K562 (cell line): ENCODE results near the gene TMEM154. TPM values are rescaled to one million over a fixed set of nuclear protein-coding genes. Genes with fewer than 3 reads are reported as not detected.

Experiments
- BDP1 ChIP-seq: IDR thresholded peaks from 3 replicates; pipeline ENCODE4 v1.6.1; 2011; ENCODE audit not compliant: insufficient read length, insufficient read depth
- E2F8 ChIP-seq: fragments of 450-650 bp; IDR thresholded peaks from 2 replicates; pipeline ENCODE4 v1.7.1; 2018; ENCODE audit warnings: mild to moderate bottlenecking, low read depth; ENCODE audit not compliant: partially characterized antibody
- EHMT2 ChIP-seq: fragments of 450-650 bp; IDR thresholded peaks from 2 replicates; pipeline ENCODE4 v1.6.1; 2018; ENCODE audit warnings: antibody characterized with exemption
- HOXB6 ChIP-seq: fragments of 250-450 bp; sonication (Bioruptor Pico); IDR thresholded peaks from 2 replicates; pipeline ENCODE4 v1.5.1; 2022; ENCODE audit warnings: mild to moderate bottlenecking, borderline replicate concordance
- MAFF ChIP-seq: IDR thresholded peaks from 2 replicates; pipeline ENCODE4 v1.6.1; 2012; ENCODE audit warnings: low read length, improper control_type of control experiment
- MAFK ChIP-seq: IDR thresholded peaks from 2 replicates; pipeline ENCODE4 v1.6.1; 2011; ENCODE audit warnings: low read length, improper control_type of control experiment
- NFIX ChIP-seq: fragments of 250-450 bp; sonication (Bioruptor Pico); IDR thresholded peaks from 2 replicates; pipeline ENCODE4 v1.4.0; 2020; ENCODE audit warnings: low read depth, mild to moderate bottlenecking, moderate library complexity
- NFXL1 ChIP-seq: fragments of 450-650 bp; formaldehyde crosslinking; IDR thresholded peaks from 2 replicates; pipeline ENCODE4 v1.4.0; 2021; ENCODE audit warnings: mild to moderate bottlenecking
- NUFIP1 ChIP-seq: fragments of 450-650 bp; IDR thresholded peaks from 2 replicates; pipeline ENCODE4 v1.6.1; 2018; ENCODE audit not compliant: partially characterized antibody
- PCBP1 ChIP-seq: fragments of 200-400 bp; formaldehyde crosslinking; IDR thresholded peaks from 2 replicates; pipeline ENCODE4 v1.6.1; 2018; ENCODE audit warnings: mild to moderate bottlenecking, low read depth, low read length; ENCODE audit not compliant: poor library complexity, severe bottlenecking
- PHB2 ChIP-seq: fragments of 450-650 bp; IDR thresholded peaks from 2 replicates; pipeline ENCODE4 v1.6.1; 2017; ENCODE audit warnings: low read depth
- REST ChIP-seq, 2 experiments: fragments of 450-650 bp; formaldehyde crosslinking in 1 of 2; IDR thresholded peaks; 2 replicates each; pipeline versions ENCODE4 v1.4.0 to v1.6.1; 2014 to 2020; ENCODE audit warnings: mild to moderate bottlenecking in 2 of 2, borderline replicate concordance in 1 of 2, low read depth in 1 of 2
- ZC3H11A ChIP-seq: IDR thresholded peaks from 2 replicates; pipeline ENCODE4 v1.6.1; 2012; ENCODE audit warnings: low read depth, low read length, improper control_type of control experiment
- polyA plus RNA-seq, 8 experiments: library from polyadenylated mRNA; depleted of rRNA in 4 of 8; stranded (reverse) in 5 of 8; unstranded in 3 of 8; fragments of >200 nt; fragmentation: Nextera tagmentation in 2 of 8; fragmentation: Illumina TruSeq in 1 of 8; extraction: Ambion mirVana in 2 of 8; extraction: Trizol in 1 of 8; gene quantifications; 2 replicates each; pipeline versions ENCODE4 v1.2.1 to v1.2.3, GENCODE V29; 2011 to 2014; ENCODE audit warnings: inconsistent platforms in 1 of 8, missing spikeins in 1 of 8
- total RNA-seq, 7 experiments: library from RNA; depleted of rRNA in 6 of 7; stranded (reverse); fragments of >200 nt in 6 of 7; fragmentation: Illumina TruSeq in 2 of 7; extraction: Trizol in 2 of 7; gene quantifications; 2 replicates each; pipeline versions ENCODE4 v1.2.1 to v1.2.3, GENCODE V29; 2011 to 2021; ENCODE audit warnings: low replicate concordance in 1 of 7

TMEM154 gene
- total and polyA plus RNA-seq, 9 of the 15 experiments (the other 6 are each of a cell fraction or from before 2014, with no cell fraction given), result 0.13 to 1.8 (median 0.58) TPM

DNA sequence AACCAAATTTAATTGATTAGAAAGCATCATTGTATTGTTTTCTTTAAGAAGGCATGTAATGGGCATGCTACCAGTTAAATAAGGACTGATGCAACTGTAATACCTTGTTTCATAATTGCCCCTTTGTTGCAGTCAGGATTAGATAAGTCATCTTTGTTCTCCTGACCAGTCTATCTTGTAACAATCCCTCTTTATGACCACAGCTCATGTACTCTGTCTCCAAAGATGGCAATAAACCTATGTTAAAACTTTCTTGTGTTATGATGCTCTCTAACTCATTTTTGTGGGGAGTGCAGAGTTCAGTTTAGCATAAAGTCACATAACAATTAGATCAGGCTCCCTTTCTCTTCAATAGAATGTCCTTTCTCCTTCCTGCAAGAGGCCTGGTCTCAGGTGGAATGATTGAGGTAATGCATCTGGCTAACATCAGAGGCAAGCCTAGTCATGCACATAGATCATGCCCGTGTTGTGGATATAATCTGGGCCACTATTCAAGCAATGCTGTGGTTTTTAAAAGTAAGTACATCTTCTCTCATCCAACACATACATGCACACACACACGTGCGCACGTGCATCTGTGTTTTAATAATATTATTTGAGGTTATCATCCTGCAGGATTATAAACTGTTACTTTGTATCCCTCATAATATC lies 45.6 kb downstream of the TMEM154 start (continued):
- TF ChIP-seq REST (IDR thresholded peaks at IDR 0.05; ENCODE audit: borderline replicate concordance) (no peak), REST (CRISPR knock-in tag; IDR thresholded peaks at IDR 0.05; ENCODE audit: low read depth) (no peak), BDP1 (no peak), PHB2 (no peak), PCBP1 (no peak), MAFK (no peak), ZC3H11A (no peak), NFXL1 (CRISPR knock-in tag) (no peak), NUFIP1 (no peak), EHMT2 (no peak), MAFF (no peak), HOXB6 (CRISPR knock-in tag) (no peak), E2F8 (no peak), NFIX (CRISPR knock-in tag) (no peak)
